Liver (tissue), 3 donors: ENCODE measurements around the gene STK24.

Experiments
- ATF3 ChIP-seq: IDR thresholded peaks from 2 replicates; pipeline ENCODE4 v1.6.1; 2016; ENCODE audit warnings: antibody characterized with exemption
- CTCF ChIP-seq: fragments of 150-350 bp; IDR thresholded peaks from 2 replicates; pipeline ENCODE4 v1.5.1; 2017; ENCODE audit warnings: improper control_type of control experiment, low read depth, low read length; ENCODE audit not compliant: missing input control
- FOXA1 ChIP-seq: IDR thresholded peaks from 2 replicates; pipeline ENCODE4 v1.6.1; 2016; ENCODE audit warnings: antibody characterized with exemption
- GABPA ChIP-seq, 2 donors: IDR thresholded peaks in 1 of 2; conservative IDR thresholded peaks in 1 of 2; 2 replicates each; pipeline ENCODE4 v1.6.1; 2016; ENCODE audit warnings: antibody characterized with exemption in 2 of 2, mild to moderate bottlenecking in 1 of 2, moderate library complexity in 1 of 2
- JUND ChIP-seq, 2 donors: IDR thresholded peaks; 2 replicates each; pipeline ENCODE4 v1.6.1; 2016; ENCODE audit warnings: antibody characterized with exemption in 2 of 2
- MAX ChIP-seq: IDR thresholded peaks from 2 replicates; pipeline ENCODE4 v1.6.1; 2016; ENCODE audit warnings: antibody characterized with exemption
- NR2F2 ChIP-seq: IDR thresholded peaks from 2 replicates; pipeline ENCODE4 v1.6.1; 2016; ENCODE audit warnings: antibody characterized with exemption
- RAD21 ChIP-seq, 2 donors: IDR thresholded peaks; 2 replicates each; pipeline ENCODE4 v1.6.1; 2016; ENCODE audit warnings: antibody characterized with exemption in 2 of 2, mild to moderate bottlenecking in 2 of 2
- RXRA ChIP-seq, 2 donors: IDR thresholded peaks; 2 replicates each; pipeline ENCODE4 v1.6.1; 2017 to 2018; ENCODE audit warnings: antibody characterized with exemption in 2 of 2, mild to moderate bottlenecking in 1 of 2
- SP1 ChIP-seq: IDR thresholded peaks from 2 replicates; pipeline ENCODE4 v1.6.1; 2018; ENCODE audit warnings: antibody characterized with exemption, mild to moderate bottlenecking
- ZBTB33 ChIP-seq: IDR thresholded peaks from 2 replicates; pipeline ENCODE4 v1.6.1; 2016; ENCODE audit warnings: antibody characterized with exemption
- donor health status: healthy.
- donor health status: healthy.

- TF ChIP-seq CTCF (peak; percentile 96), MAX (no peak), NR2F2 (no peak), GABPA (IDR thresholded peaks at IDR 0.05 in 1 of 2, conservative IDR thresholded peaks at IDR 0.05 in 1 of 2) (no peak), RXRA (IDR thresholded peaks at IDR 0.05) (no peak), SP1 (no peak), JUND (IDR thresholded peaks at IDR 0.05) (no peak), FOXA1 (no peak), ATF3 (no peak), ZBTB33 (no peak), RAD21 (IDR thresholded peaks at IDR 0.05) (peak; percentile 89 to 97)
These were observed 131.3 kb downstream of the STK24 start for GRCh38 chr13:98445340-98446233.
